Sciatic nerve (tissue), 2 donors: ENCODE results near the gene GLP2R. TPM values are rescaled to one million over a fixed set of nuclear protein-coding genes. Genes with fewer than 3 reads are reported as not detected.
A peak's percentile ranks its signal among the peaks of the same experiment; 100 is the strongest.
"Not testable (repeated sequence)": the region's sequence is repeated elsewhere in the genome, so short reads cannot be mapped to it uniquely, and the experiment has no call there.

Experiments
- ATAC-seq: fragments of 200-7000 bp; cut with Tn5 transposase; one replicate; pipeline ENCODE4 v1.9.1; 2020; ENCODE audit warnings: mild to moderate bottlenecking, moderate library complexity
- DNase-seq: peaks from one replicate; pipeline ENCODE4 v3.0.0-alpha.2; 2020; ENCODE audit warnings: low spot score
- intact Hi-C: fragments of 100-400 bp; cut with DNase I; formaldehyde crosslinking; loops from one replicate; pipeline ENCODE4 v1.14.2; 2022
- total RNA-seq: library from RNA; stranded (reverse); fragmentation: NEBNext Ultra II Directional; extraction: Animal tissue kit (Norgen Biotek cat#: 25700); gene quantifications from one replicate; pipeline ENCODE4 v1.2.1, GENCODE V29; 2021
- donor health status: DM: no; HTN: no; CAD: no.
- donor health status: DM: no; HTN: no; CAD: no.

GLP2R gene
- total RNA-seq, 1 donor from 2014 or later = 0.18 TPM

DNA sequence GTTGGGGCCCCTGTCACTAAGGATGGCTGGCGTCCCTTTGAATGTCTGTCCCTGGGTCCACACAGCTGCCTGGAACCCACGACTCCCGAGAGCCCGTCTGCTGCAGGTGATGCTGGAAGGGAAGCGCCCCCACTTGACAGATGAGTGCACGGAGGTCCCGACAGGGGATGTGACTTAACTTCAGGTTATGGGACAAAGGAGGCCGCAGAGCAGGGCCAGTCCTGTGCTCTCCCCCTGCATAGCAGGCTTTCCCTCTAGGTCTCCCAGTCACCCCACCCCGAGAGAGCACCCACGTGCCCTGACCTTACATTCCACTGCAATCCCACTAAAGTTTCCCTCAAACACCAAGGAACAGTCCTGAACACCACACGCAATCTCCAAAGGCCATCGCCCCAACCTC is 85.4 kb downstream of the GLP2R start:
- DNase-seq = no peak
- ATAC-seq = no peak
- intact Hi-C loops = no loop called here

DNA sequence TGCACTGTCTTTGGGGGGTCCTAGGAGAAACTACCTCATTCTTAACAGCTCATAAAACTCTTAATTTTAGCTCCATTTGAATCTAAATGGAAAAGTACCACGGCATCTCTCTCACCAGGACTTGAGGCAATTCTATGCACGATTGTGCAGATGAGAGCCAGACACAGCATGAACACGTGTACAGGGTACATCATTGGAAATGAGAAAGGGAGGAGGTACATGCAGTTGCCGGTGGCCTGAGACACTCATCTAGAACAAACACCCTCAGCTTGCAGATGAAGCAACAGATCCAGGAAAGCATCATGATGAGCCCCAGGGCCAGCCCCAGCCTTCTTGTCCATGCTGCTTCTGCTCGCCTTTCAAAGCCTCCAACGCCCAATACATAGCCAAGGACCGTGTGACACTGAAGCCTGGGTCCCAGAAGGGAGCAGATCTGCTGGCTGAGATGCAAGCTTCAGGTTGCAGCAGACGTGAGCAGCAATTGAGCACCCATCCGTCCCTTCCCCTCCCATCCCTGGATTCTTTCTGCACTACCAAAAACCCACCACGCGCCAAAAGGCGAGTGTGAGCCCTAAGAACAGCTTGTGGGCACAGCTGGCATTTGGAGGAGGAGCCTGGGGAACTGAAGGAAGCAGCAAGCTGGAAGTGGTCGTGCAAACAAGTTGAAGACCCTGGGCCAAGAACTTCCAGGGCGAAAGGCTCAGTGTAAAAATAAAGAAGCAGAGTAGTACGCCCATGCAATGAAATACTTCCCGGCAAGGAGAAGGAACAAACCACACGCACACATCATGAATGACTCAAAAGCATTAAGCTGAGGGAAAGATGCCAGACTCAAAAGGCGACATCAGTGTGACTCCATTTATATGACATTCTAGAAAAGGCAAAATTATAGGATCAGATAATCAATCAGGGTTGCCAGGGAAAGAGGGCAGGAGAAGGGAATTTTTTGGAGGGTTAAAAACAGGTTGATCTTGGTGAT is 86.7 kb downstream of the GLP2R start:
- no peak for DNase-seq
- peak; percentile 57 for ATAC-seq

DNA sequence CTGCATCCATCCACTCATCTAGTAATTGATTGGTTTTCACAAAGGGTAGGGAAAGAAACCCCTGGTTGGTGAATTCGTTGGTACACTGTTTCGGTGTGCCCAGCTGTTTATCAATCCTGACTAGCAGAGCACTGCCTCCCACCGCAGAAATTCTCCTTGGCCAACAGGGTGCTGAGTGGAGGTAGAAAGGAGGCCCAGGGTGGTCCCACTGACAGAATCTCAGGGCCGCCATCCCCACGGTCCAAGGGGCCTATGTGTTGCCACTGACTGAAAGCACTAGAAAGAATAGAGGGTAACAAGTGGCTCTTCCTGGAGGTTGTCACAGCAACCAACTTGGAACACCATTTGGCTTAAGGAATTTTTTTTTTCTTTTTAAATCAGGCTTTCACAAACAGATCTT is 87.8 kb downstream of the GLP2R start:
- intact Hi-C loops = no loop called here
- ATAC-seq = no peak
- DNase-seq = no peak

More for the DNA sequence above, 86.7 kb downstream of the GLP2R start:
- intact Hi-C loops = no loop called here

DNA sequence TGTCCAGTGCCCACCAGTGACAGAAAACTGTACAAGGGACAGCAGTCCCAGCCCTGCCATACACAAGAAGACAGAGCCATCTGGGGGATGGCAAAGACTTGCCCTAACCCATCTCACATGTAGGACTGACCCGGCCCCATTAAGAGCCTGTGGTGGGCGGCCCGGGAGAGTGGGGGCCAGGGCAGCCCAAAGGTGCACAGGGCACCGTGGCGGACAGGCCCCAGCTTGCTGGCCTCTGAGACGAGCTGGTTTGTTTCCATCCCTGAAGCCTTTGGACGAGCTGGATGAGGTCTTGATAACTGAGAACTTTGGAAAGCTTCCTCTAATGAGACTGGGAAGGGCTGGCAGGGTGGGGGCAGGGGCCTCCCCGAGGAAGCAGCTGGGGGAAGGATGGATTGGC is 90.4 kb downstream of the GLP2R start:
- intact Hi-C loops = no loop called here
- DNase-seq (no peak), ATAC-seq (no peak)

DNA sequence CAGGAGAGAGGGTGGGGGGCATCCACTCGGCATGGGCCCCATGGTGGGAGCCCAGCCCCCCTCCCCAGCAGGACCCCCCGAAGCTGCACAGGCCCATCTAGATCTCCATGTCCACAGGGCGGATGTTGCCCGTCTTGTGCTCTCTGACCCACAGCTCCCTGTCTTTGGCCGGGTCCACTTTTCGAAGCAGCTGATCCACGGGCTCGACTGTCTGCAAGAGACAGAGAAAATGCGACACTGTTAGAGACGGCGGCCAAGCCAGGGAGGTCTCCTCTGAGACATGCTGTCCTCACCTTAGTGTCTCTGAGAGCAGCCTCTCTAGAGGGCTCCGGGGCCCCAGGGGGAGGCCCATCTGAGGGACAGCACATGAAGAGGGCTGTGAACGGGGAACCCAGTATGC is 91.4 kb downstream of the GLP2R start:
- intact Hi-C loops = no loop called here

DNA sequence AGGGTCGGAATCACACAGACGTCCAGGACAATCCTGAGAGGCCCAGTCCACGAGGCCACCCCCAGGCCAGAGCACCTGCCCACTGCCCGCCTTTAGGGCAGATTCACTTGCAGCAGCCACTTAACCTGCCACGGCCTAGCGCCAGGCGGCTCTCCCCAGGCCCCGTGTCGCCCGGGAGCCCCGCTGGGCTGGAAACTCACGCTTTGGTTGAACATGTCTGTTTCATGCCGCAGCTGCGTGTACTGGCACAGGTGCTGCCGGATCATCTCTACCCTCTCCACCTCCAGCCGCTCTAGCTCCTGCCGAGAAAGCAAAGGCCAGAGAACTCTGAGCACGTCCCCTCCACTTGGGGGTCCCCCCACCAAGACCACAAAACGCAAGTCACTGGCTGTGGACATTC is 92.1 kb downstream of the GLP2R start:
- intact Hi-C loops = no loop called here

More for the DNA sequence above, 91.4 kb downstream of the GLP2R start:
- DNase-seq (no peak), ATAC-seq (no peak)

DNA sequence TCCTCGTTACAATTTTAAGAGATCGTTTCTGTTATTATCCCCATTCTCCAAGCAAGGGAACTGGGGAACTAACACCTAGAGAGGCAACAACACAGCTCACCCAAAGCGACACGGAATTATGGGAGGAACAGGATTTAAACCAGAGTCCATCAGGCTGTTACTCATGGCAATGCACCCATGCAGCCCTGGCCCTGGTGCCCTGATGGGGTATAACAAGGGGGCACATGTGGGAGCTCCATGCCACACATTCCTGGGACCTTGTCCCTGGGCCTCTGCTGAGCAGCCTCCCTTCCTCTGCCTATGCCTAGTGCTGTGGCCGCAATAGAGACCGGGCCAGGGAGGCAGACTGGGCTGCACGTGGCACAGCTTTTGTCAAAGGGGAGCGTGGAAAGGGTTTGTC is 92.6 kb downstream of the GLP2R start:
- DNase-seq (no peak), ATAC-seq (no peak)
- intact Hi-C loops = no loop called here

More for the DNA sequence above, 92.1 kb downstream of the GLP2R start:
- no peak for DNase-seq
- ATAC-seq = no peak

DNA sequence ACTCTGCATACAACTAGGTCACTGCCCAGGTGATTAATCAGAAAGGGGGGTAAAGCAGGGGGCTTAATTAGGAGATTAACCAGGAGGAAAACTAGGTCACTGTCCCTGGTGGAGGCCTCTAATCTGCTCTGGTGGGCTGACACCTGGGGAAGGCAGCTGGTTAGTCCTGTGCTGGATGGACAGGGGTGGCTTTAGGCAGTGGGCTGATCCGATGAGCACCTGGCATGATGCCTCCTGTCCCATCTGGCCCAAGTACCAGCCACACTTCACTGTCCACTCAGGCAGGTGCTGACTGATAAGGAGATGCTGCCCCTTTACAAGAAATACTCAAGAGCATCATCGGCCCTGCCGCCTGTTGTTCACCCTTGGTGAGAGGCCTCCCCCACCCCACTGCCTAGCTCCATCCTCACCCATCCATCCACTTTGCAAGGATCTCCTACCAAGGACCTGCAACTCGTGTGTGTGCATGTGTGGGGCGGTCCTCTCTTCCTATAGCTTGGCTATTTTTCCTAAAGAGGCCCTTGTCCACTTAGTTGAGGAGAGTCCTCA is 93.2 kb downstream of the GLP2R start:
- ATAC-seq (no peak), DNase-seq (no peak)
- intact Hi-C loops = no loop called here

DNA sequence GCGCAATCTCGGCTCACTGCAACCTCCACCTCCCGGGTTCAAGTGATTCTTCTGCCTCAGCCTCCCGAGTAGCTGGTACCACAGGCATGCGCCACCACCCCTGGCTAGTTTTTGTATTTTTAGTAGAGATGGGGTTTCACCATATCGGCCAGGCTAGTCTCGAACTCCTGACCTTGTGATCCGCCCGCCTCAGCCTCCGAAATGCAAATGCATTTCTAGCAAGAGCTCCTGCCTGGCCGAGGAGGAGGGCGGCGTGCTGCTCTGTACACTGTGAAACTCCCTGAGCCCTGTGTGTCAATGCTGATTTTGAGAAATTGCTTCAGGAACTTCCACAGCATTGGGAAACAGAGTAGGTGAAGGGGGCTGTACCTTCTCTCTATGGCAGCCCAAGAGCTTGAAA is 95.5 kb downstream of the GLP2R start:
- intact Hi-C loops = loop anchor here (5.0 kb wide), 1 partner anchor 306 kb away; no protein-coding TSS in a partner anchor
- not testable (repeated sequence) for ATAC-seq, DNase-seq

DNA sequence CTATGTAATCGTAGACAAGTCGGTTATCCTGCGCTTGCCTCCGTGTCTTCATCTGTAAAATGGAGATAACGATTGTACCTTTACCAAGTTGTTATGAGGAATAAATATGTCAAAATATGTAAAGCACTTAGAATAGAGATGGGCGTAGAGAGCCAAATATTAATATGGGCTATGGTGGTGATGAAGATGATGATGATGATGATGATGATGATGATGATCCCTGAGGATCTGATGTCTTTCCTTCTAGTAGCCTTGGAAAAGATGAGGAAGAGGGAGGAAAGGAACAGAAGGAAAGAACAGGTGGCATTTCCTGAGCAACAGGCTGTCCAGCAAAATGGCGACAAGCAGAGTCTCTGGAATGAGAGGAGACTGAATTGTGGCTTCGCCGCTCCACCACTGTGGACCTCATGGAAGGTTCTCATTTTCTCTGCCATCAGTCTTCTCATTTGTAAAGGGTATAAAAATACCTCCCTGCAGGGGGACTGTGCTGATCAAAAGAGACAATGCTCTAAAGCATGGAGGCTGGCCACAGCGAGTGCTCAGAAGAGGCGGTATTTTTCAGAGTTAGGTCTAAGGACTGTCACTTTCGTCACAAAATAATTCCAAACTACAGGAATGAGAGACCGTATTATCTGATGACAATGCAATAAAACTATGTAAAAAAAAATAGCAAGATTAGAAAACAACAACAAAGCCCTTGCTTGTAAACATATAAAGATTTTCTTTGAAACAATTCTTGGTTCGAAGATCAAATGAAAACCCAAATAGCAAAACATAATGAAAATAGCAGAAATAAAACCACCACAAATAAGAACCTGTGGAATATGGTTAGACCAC is 96.5 kb downstream of the GLP2R start:
- intact Hi-C loops = loop anchor here (5.0 kb wide), 1 partner anchor 305 kb away; no protein-coding TSS in a partner anchor
- DNase-seq (no peak), ATAC-seq (no peak)

DNA sequence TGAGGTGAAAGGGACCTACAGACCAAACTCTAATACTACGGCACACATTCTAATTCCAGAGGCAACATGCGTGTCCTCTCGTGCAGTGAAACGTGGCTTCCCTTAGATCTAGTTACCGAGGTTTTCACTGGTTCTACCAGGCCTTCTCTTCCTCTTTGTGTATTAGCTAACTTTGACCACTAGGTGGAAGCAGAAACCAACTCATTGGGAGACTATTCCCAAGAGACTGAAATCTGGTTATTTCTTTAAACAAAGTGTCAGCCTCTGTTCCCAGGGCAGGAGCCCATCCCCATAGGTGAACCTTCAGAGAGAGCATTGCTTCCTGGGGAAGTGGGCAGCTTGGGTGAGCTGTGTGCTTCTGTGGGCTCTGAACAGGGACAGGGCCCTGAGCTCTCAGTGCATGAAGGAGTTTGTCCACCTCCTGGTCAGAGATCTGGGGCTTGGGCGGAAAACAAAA is 99.0 kb downstream of the GLP2R start:
- ATAC-seq = peak; percentile 76
- intact Hi-C loops = loop anchor here (5.0 kb wide), 1 partner anchor 303 kb away; no protein-coding TSS in a partner anchor
- DNase-seq = no peak

DNA sequence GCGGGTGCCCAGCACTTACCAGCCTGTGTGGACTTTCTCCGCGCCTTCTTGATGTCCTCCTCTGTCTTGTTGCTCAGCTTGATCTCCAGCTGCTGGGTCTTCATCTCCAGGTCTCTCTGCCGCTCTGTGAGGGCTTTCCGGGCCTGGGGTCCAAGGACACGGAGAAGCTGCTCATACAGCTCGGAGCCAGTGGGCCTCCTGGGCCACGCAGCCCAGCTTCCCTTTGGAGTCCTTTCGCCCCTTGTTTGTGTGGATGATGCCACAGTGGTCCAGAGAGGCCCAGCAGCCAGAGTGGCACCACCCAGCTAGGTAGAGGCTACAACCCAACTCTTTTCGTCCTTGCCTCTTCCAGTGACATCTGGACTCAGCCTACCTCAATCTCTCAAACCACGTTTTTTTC is 99.7 kb downstream of the GLP2R start:
- ATAC-seq = peak; percentile 5
- intact Hi-C loops = no loop called here
- DNase-seq = no peak

DNA sequence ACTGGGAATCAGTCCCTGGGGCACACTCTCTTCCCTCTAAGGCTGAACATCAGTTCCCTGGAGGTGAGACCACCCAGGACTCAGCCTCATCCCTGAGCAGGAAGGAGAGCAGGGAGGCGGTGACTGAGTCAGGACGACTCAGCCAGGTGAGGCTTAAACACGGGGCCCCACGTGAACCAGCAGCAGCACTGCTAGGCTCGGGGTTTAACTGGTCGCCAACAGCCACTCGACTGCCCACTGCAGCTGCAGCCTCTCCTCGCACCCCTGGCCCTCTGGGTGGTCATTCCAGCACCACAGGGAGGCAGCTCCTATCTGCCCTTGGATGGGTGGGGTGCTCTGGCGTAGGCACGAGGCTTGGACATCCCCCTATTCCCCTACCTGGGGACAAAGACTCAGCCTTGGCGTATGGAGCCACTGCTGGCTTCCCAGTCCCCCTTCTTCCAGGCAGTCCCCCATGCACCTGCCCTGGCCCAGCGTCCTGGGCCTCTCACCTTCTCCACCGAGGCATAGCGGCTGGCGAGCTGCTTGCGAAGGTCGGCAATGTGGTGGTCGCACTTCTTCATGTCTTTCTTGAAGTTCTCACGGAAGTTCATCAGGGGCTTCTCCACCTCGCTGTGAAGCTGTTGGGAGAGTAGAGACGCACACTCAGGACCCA is 100.6 kb downstream of the GLP2R start:
- intact Hi-C loops = no loop called here

DNA sequence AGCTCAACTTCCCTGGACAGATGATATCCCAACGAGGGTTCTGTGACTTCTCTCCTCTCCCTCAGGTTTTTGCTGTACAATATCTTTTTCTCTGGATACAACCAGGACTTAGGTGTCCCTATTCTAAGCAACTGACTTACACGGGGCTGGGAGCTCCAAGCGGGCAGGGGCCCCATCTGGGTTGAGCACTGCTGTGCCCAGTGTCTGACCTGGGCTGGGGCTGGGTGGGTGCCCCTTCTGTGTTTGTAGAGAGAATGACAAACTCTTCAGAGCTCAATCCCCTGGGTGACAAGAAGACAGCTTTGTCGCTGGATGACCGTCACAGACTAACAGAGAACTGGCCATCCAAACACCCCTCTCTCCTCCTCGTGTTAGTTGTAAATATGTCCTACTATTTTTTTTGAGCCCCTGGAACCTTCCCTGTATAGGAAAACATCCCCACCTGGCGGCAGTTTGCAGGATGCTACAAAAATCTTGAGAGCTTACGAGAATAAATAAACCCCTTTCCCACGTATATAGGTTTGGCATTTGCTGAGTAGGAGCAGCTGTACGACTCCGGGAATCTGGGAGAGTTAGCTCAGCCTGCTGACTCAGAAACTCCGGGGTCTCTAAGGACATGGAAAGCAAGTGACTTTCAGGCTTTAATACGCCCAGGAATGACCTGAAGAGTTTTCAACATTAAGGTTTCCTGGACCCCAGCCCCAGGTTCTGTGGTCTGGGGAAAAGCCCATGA is 103.0 kb downstream of the GLP2R start:
- no peak for DNase-seq

More for the DNA sequence above, 100.6 kb downstream of the GLP2R start:
- no peak for DNase-seq
- ATAC-seq = no peak

DNA sequence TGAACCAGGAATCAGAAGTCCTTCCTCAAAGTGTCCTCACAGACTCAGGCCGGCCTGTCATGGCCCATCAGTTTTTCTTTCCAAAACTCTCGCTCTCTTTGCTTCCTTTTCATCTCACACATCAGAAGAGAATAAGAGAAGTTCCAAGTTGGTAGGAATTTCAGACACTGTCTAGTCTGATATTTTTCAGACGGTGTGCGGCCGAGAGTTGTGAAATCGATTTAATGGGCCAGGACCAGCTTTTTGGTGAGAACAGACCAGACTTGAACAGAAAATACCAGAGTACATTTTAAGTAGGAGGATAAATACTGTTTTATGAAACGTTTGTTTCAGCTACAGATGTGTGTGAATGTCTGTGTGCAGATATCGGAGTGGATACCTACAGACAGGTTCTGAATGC is 104.1 kb downstream of the GLP2R start:
- intact Hi-C loops = loop anchor here (10.0 kb wide), 1 partner anchor 195 kb away; no protein-coding TSS in a partner anchor
- ATAC-seq (peak; percentile 54), DNase-seq (no peak)

More for the DNA sequence above, 103.0 kb downstream of the GLP2R start:
- peak; percentile 17 for ATAC-seq
- intact Hi-C loops = no loop called here

DNA sequence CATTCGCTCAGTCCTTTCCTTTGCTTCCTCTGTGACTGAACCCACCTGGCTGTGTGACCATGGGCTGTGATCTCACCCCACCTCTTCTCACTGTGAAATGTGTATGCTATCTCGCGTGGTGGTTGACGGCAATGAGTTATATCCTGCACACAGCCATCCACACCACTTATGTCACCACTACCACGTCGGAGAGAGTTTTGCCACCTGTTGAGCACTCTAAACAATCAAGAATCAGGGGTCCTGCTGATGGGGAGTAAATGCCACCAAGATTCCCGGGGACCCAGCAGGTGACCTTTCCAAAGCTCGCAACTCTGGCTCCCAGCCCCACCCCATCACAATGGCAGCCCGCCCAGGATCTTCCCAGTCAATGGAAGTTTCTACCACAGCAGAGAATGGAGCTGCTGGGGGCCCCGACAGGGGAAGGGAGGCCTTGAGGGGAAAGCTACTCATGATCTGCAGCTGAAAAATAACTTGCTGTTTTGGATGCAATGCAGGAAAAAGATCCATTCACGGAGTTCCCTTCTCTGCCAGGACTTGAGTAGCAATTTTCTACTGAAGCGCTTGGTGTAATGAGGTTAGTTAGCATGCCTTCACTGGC is 105.5 kb downstream of the GLP2R start:
- intact Hi-C loops = loop anchor here (10.0 kb wide), 1 partner anchor 194 kb away; no protein-coding TSS in a partner anchor
- DNase-seq = no peak
- ATAC-seq = no peak

DNA sequence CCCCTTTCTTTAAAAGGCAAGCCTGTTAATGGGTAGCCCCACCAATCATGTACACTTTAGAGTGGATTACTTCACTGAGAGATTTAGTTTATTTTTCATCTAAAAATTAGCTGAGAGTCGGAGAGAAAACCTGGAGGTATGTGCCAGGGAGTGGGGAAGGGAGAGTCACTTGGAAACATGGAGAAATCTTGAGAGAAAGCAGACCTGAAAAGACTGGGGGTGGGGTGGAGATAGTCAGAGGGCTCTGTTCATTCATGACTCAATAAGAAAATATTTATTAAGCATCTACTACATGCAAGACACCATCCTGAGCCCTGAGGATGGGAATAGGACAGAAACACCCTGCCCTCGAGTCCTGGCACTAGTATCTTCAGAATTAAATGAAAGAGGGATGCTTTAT is 106.8 kb downstream of the GLP2R start:
- intact Hi-C loops = loop anchor here (10.0 kb wide), 1 partner anchor 192 kb away; no protein-coding TSS in a partner anchor
- ATAC-seq = no peak
- DNase-seq = no peak
